Measurements from ENCODE around the gene RNU1-1.
"Not testable (repeated sequence)": the region's sequence is repeated elsewhere in the genome, so short reads cannot be mapped to it uniquely, and the experiment has no call there.

RNU1-1 gene

DNA sequence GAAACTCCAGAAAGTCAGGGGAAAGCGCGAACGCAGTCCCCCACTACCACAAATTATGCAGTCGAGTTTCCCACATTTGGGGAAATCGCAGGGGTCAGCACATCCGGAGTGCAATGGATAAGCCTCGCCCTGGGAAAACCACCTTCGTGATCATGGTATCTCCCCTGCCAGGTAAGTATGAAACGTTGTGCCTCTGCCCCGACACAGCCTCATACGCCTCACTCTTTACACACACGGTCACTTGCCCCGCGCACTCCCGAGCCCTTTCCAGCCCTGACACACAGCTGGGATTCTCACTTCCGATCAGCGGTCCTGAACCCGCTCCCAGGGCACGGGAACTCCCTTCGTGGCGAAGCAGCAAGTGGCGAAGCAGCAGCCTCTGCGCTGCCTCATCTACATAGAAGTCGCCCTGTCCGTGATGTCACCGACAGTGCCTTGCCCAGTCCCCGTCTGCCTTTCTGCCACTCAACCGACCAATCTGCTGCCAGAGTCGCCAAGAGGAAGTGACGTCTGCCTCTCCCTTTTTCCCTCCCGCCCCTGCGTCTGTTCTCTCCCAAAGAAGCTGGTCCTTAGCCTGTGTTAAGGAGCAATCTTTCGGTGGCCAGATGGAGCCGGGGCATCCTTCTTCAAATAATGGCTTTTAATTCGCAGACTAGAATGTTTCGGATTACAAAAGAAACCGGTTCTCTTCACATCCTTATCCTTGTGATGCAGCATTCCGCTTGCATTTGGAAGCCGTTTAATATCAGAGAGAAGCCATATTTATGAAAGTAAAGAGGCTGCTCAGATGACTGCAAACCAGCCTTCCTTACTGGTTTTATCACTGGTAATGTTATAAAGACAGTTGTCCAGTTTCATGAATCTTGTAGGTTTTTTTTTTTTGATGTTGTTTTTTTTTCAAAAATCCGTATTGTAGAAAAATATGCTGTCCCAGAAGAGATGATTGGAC, at the start of gene RNU1-1:
TSS of gene RNU1-1 (minus strand) at position 179 of the 949 bp plus-strand sequence.
- H3K4me1 Mint-ChIP-seq, H3K9me3 Mint-ChIP-seq, H3K36me3 Mint-ChIP-seq, H3K27ac Mint-ChIP-seq, H3K4me3 Mint-ChIP-seq: not testable (repeated sequence)
- peaks cover 24% of the 10 kb centered on the region for H3K27me3 Mint-ChIP-seq
- peak; percentile 67 for ATAC-seq

DNA sequence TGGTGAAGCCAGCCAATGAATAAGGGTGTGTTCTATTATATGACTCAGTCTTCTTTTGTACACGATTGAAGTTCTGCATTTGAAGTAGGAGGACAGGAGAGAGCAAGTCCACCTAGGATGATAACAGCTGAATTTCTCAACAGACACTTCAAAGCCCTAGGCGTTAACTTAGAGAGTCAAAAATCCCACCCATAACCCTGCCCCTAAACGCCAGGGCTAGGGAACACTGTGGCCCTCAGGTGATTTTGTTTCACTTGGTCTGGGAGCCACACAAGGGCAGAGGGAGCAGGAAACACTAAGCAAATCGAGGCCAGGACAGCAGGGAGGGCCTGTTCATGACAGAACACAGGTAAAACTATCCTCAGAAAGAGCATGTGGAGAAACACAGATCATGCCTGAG, 47.0 kb upstream of the RNU1-1 start:
- H3K4me3 Mint-ChIP-seq, H3K27me3 Mint-ChIP-seq, H3K4me1 Mint-ChIP-seq, H3K27ac Mint-ChIP-seq, ATAC-seq, H3K9me3 Mint-ChIP-seq, H3K36me3 Mint-ChIP-seq: not testable (repeated sequence)

DNA sequence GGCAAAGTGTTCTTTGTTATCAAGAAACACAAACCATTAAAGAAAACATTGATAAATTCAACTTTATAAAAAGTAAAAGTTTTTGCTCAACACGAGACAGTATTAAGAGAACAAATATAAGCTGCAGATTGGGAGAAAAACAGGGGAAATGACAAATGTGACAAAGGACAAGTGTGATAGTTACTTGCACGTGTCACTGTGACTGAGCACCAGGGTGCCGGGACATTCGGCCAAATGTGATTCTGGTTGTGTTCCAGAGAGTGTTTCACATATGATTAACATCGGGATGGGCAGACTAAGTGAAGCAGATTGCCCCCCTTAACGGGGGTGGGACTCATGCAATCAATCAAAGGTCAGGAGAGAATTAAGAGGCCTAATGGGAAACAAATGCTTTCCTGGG, 46.4 kb upstream of the RNU1-1 start:
- H3K27me3 Mint-ChIP-seq, H3K4me1 Mint-ChIP-seq, H3K27ac Mint-ChIP-seq, H3K36me3 Mint-ChIP-seq, H3K4me3 Mint-ChIP-seq, H3K9me3 Mint-ChIP-seq, ATAC-seq: not testable (repeated sequence)

DNA sequence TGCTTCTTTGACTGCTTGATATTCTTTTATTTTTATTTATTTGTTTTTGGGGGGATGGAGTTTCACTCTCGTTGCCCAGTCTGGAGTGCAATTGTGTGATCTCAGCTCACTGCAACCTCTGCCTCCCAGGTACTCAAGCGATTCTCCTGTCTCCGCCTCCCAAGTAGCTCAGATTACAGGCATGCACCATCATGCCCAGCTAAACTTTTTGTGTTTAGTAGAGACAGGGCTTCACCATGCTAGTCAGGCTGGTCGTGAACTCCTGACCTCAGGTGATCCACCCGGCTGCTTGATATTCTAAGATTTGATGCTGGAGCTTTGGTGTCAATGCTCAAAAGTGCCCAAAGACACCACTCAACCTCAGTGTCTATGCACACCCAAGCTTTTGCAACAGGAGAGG, 45.6 kb upstream of the RNU1-1 start:
- H3K9me3 Mint-ChIP-seq, H3K4me3 Mint-ChIP-seq, H3K27me3 Mint-ChIP-seq, H3K4me1 Mint-ChIP-seq, ATAC-seq, H3K36me3 Mint-ChIP-seq, H3K27ac Mint-ChIP-seq: not testable (repeated sequence)

DNA sequence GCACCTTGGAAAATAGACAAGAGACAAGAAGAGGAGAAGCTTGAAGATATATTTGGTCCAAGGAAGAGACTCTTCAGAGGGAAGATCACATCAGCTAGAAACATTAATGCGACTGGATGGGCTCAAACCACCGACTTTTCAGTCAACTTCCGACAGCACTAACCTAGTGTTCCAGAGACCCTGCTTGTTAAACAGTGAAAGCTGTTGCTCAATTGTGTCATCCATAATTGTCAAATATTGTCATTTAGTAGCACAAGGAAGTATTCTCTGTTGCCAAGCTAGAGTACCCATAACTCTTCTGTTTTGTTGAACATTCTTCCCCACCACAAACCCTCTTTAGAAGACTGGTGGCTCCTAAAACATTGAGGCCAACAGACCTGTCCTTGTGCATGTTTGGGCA, 42.9 kb upstream of the RNU1-1 start:
- H3K27ac Mint-ChIP-seq, H3K27me3 Mint-ChIP-seq, ATAC-seq, H3K36me3 Mint-ChIP-seq, H3K9me3 Mint-ChIP-seq, H3K4me3 Mint-ChIP-seq, H3K4me1 Mint-ChIP-seq: not testable (repeated sequence)

DNA sequence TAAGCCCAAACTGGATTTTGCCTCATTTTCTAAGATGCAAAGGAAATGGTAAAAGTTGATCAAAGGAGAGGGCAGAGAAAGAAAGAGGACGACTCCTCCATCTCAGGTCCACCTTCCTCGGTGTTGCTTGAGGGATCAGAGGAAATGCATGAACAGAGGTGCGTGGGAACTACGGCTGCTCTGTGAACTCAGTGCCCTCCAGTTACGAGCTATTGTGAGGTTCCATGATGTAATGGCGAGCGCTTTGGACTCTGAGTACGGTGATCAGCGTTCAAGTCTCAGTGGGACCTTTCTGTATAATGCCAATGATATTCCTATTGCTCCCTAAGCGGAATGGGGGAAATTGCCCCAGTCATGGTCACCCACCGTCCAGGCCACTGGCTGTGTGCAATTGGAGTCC, 39.2 kb upstream of the RNU1-1 start:
- H3K9me3 Mint-ChIP-seq, H3K27me3 Mint-ChIP-seq, H3K27ac Mint-ChIP-seq, H3K36me3 Mint-ChIP-seq, H3K4me1 Mint-ChIP-seq, H3K4me3 Mint-ChIP-seq, ATAC-seq: not testable (repeated sequence)

DNA sequence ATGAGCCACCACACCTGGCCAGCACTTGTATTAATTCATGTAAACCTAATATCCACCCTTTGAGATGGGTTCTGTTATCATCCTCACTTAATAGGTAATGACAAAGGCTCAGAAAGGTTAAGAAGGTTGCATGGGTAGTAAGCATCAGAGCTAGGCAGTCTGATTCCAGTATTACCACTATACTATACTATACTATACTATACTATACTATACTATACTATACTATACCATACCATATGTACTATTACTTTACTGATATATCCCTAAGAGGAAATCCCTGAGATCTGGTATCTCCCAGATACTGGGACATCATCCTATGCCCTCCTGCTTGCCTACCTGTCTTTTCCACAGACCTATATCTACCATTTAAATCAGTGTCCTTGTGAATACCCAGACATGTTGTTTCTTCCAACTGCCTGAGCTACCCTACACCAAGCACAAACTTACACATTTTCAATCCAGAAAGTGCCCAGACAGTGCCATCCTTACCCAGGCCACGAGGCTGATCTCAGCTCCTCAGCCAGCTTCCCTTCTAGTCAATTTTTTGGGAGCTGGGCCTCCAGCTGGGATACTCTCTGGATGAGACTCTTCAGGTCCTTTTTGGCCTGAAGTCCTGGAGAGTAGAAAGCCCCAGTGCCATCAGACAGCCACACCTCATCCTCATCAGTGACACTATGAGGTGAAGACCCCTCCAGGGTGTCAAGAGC, 36.3 kb upstream of the RNU1-1 start:
- not testable (repeated sequence) for H3K4me1 Mint-ChIP-seq, H3K27me3 Mint-ChIP-seq, ATAC-seq, H3K36me3 Mint-ChIP-seq, H3K4me3 Mint-ChIP-seq, H3K9me3 Mint-ChIP-seq, H3K27ac Mint-ChIP-seq

DNA sequence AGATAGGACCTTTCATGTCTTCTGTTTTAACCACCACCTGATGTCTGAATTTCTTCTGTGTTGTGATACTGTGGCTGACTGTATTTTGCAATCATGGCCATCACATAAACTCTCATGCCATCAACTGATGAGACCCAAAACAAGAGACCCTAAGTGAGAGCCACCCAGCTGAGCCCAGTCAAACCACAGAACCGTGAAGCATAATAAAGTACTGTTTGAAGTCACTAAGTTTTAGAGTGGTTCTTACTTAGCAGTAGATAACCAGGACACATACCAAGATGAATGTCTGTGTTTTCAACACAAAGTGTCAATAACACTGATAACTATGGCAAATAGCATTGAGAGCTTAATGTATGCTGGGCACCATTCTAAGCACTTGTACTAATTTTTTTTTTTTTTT, 35.5 kb upstream of the RNU1-1 start:
- H3K36me3 Mint-ChIP-seq, H3K4me3 Mint-ChIP-seq, H3K9me3 Mint-ChIP-seq, H3K27me3 Mint-ChIP-seq, H3K27ac Mint-ChIP-seq, H3K4me1 Mint-ChIP-seq, ATAC-seq: not testable (repeated sequence)

DNA sequence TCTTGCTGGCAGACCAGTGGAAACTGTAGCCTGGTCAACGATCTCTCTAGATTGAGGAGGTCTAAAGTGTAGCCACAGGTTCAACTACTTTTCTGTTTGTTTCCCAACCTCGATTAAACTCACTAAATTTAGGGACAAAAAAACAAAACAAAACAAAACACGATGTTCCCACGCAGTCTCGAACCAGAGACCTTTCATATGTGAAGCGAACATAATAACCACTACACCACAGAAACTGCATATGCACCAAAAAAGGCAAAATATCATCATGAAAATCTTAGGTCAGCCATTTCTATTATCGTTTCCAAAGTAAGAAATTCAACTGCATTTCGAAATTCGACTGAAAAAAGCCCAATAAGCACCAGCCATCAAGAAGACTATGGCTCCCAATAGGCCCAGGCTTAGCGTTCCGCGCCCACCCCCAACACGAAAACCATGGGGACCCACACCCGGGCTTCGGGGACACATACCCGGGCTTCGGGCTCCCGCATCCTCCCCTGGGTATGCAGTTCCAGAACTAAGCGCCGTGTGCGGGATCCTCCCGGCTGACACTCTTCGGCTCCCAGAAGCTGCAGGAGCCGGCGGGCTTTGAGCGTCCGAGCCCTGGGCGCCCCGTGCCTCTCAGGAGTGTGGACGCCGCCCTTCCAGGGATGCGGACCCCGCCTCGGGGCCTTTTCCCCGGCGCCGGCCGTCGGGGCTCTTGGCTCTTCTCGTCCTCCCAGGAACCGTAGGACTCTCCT, 33.6 kb upstream of the RNU1-1 start:
- H3K27ac Mint-ChIP-seq, H3K36me3 Mint-ChIP-seq, H3K4me1 Mint-ChIP-seq, ATAC-seq, H3K4me3 Mint-ChIP-seq, H3K9me3 Mint-ChIP-seq: not testable (repeated sequence)
- H3K27me3 Mint-ChIP-seq = peaks cover 10% of the 10 kb centered on the region

DNA sequence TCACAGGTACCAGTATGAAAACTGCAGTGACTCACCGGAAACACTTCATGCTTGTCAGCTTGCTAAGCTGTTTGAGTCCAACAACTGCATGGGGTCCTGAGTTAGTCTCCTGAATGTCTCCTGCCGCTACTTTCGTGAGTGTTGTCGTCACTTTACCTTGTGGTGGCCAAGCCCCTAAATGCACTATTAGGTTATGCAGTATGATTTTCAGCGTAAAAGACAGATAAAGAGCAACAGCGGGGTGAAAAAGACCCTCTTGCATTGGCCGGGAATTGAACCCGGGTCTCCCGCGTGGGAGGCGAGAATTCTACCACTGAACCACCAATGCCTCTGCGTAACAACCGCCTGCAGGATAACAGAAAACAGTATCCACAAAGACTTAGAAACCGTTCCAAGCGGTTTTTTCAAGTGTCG, 31.6 kb upstream of the RNU1-1 start:
- not testable (repeated sequence) for H3K36me3 Mint-ChIP-seq, H3K4me3 Mint-ChIP-seq, H3K4me1 Mint-ChIP-seq, H3K9me3 Mint-ChIP-seq, ATAC-seq, H3K27ac Mint-ChIP-seq
- peaks cover 10% of the 10 kb centered on the region for H3K27me3 Mint-ChIP-seq

DNA sequence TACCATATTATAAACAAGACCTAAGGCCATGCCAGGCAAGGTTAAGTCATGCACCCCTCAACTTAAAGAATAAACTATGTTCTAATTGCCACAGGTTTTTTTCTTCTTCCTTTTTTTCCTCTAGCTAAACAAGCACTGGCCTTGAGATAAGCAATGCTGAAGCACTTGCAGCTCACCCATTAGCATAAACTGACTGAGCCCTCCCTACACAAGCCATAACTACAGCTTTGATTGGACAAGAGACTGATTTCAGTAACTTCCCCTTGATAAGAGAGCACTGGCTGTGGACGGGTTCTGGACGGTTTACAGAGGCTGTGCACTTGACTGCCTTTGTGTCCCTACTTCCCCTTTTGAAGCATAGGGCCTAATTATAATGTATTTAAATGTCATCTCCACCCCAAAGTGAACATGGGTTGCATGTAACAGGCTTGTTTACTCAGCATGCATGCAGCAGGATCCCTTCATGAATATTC, 26.4 kb upstream of the RNU1-1 start:
- H3K4me3 Mint-ChIP-seq, H3K36me3 Mint-ChIP-seq, H3K9me3 Mint-ChIP-seq, ATAC-seq, H3K27ac Mint-ChIP-seq: not testable (repeated sequence)
- peaks cover 10% of the 10 kb centered on the region for H3K27me3 Mint-ChIP-seq
- H3K4me1 Mint-ChIP-seq = peaks cover 11% of the 10 kb centered on the region

DNA sequence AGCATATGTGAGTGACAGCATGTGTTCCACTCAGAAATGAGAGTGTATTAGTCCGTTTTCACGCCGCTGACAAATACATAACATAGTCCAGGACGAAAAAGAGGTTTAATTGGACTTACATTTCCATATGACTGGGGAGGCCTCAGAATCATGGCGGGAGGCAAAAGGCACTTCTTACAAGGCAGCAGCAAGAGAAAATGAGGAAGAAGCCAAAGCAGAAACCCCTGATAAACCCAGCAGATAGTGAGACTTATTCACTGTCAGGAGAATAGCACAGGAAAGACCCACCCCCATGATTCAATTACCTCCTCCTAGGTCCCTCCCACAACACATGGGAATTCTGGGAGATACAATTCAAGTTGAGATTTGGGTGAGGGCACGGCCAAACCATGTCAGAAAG, 23.4 kb upstream of the RNU1-1 start:
- H3K4me3 Mint-ChIP-seq, H3K9me3 Mint-ChIP-seq: not testable (repeated sequence)

DNA sequence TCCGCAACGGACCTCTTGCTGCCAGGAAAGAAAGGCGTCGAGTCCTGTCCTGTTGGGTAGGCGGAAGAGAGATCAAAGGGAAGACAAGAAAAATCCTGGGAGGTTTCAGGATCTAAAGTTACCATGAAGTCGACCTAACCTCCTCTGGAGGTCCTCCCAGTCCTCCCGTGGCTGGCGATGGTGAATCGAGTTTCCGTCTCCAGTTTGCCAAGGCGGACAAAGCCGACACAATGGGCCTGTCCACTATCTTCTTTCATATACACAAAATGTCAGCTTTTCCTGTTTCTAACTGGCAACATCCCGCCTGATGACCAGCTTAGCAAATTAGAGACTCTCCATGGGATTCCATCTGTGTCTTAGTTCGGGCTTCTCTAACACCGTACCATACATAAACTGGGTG, 22.7 kb upstream of the RNU1-1 start:
- not testable (repeated sequence) for H3K36me3 Mint-ChIP-seq

More for the DNA sequence above, 23.4 kb upstream of the RNU1-1 start:
- H3K27ac Mint-ChIP-seq, H3K36me3 Mint-ChIP-seq, ATAC-seq: not testable (repeated sequence)
- Mint-ChIP-seq H3K27me3 (peaks cover 27% of the 10 kb centered on the region), H3K4me1 (peaks cover 16% of the 10 kb centered on the region)

DNA sequence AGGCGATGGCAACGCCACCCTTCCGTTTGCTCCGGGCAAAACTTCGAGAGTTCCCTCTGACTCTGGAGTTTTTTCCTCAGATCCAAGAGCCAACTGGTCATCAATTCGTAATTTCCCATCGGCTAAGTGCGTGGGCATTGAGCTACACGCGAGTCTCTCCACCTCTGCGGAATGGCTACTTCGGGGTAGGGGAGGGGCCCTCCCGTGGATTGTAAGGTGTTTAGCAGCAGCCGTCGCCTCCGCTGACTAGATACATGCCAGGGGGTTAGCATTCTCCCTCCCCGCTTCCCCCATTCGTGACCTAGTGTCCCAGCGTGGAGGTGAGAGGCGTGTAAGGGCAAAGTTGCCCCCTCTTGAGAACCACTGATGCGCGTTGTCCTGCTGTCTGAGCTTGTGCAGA, 21.8 kb upstream of the RNU1-1 start:
- ATAC-seq, H3K9me3 Mint-ChIP-seq, H3K27ac Mint-ChIP-seq, H3K36me3 Mint-ChIP-seq, H3K4me3 Mint-ChIP-seq: not testable (repeated sequence)
- Mint-ChIP-seq H3K4me1 (peaks cover 16% of the 10 kb centered on the region), H3K27me3 (peaks cover 38% of the 10 kb centered on the region)

More for the DNA sequence above, 22.7 kb upstream of the RNU1-1 start:
- not testable (repeated sequence) for H3K9me3 Mint-ChIP-seq, H3K27ac Mint-ChIP-seq, H3K4me3 Mint-ChIP-seq, ATAC-seq
- Mint-ChIP-seq H3K27me3 (peaks cover 33% of the 10 kb centered on the region), H3K4me1 (peaks cover 16% of the 10 kb centered on the region)

DNA sequence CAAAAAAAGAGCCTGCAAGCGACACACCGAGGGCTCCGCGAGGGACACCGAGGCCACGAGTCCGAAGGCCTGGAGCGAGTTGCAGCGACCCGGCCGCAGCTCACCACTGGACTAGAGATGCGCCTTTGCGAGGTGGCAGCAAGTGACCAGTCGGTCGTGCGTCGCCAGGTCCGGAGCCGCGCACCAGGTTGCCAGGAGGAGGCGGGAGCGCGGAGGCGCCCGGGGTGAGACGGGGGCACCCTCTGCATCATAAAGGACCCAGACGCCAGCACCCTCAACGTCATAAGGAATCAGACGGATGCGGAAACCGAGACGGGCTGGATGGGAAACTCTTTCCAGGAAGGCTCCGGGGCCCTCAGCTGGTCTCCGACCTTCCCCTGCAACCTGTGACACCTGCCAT, 21.4 kb upstream of the RNU1-1 start:
- Mint-ChIP-seq H3K27me3 (peaks cover 38% of the 10 kb centered on the region), H3K4me3 (peak overlapping the region; percentile 28), H3K4me1 (peaks cover 16% of the 10 kb centered on the region)
- not testable (repeated sequence) for H3K27ac Mint-ChIP-seq, H3K9me3 Mint-ChIP-seq, H3K36me3 Mint-ChIP-seq, ATAC-seq

Data from stimulated activated memory B cell treated with anti-CD40 and anti-IgM and Interleukin-4, amounts not matched to agents 10 μg/mL and 1 μg/mL and 100 μg/mL, for 72 hours (primary cell).